HG03571 (cell line): ENCODE data around the gene B4GALT5.

ENCODE experiments used
- ATAC-seq: cut with Tn5 transposase; IDR thresholded peaks from one replicate; pipeline ENCODE4 v1.9.1; 2021; ENCODE audit not compliant: unreplicated experiment

Gene B4GALT5

DNA sequence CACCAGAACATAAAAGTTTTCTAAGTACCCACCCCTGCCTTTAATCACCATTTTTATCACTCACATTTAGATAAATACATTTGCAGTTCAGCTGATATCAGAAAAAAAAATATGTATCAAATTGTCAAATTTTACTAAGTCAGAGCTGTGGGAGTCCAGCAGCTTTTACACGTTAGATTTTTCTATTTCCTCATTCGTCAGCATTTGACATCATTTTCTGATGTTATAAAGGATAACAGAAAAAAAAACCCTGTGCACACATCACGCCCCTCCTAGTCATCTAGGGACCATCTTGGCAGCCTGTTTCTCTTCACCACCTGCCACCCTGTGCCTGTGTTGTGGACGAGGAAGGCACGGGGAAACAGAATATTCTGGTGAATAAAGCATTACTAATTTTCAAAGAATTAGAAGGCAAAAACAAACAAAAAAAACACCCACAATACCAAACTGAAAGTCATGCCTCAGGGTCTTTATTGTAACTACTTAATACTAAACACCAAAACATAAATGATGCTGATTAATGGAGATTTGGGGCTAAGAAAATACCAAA is 12.4 kb downstream of the B4GALT5 start:
- ATAC-seq, result no peak

DNA sequence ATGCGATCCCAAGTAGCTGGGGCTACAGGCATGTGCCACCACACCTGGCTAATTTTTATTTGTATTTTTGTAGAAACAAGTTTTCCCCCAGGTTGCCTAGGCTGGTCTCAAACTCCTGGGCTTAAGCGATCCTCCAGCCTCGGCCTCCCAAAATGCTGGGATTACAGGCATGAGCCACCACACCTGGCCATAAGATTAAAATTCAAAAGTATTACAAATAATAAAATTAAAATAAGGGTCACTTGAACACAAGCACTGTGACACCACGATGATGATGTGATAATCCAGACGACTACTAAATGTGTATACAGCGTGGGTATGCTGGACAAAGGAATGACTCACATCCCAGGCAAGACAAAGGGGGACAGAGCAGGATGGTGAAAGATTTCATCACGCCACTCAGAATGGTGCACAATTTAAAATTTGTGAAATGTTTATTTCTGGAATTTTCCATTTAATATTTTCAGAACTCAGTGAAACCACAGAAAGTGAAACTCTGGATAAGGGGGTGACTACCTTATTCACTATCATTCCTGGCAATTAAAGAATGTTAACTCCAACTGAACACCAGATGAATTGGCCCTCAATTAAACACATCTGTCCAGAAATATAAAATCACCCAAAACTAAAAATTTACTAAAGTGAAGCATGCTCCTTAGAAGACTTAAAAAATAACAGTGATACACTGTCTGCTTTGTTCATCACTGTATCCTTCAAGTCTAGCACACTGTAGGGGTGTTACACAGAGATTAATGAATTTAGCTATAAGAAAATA is 13.1 kb downstream of the B4GALT5 start:
- no peak for ATAC-seq

DNA sequence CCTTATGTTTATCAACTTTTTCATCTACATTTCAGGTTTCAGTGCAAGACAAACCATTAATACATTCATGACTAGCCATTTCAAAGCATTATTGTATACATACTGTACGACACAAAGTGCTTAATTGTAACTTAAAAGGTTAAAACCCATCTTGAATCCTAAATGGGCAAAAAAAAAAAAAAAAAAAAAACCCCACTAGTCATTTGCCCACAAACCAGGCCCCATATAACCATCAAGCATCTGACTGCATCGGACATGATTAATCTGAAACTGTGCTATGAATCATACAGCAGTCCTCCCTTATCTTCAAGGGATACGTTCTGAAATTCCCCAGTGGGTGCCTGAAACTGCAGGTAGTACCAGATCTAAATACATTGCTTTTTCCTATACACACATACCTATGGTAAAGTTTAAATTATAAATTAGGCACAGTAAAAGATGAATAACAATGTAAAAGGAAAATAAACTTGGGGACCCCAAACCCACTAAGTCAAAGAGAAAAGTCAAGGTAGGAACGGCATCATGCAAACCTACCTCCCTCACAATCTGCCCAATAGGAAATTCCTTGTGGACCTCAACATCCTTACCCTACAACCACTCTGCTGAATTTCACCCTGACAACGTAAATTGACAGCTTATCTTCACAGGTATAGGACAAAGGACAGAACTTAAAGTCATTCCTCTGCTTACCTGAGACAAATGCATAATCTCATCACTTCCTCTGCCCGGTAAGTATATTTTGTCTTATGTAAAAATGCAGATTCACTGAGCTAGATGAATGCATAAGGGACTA is 14.3 kb downstream of the B4GALT5 start:
- peak; percentile 81 for ATAC-seq

DNA sequence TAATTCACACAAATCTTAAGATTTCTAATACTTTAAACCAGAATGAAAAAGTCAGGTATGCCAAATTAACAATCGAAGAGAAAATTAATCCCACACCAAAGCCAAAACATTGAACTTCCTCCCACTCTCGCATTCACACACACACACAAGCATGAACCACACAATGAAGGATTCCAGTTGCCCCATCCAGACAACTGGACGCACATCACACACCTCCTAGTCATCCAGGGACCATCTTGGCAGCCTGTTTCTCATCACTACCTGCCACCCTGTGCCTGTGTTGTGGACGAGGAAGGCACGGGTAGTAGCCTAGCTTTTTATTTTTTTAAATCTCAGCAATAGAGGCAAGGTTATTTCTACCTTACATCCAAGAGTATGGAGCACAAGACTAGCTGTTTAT is 15.2 kb downstream of the B4GALT5 start:
- no peak for ATAC-seq

DNA sequence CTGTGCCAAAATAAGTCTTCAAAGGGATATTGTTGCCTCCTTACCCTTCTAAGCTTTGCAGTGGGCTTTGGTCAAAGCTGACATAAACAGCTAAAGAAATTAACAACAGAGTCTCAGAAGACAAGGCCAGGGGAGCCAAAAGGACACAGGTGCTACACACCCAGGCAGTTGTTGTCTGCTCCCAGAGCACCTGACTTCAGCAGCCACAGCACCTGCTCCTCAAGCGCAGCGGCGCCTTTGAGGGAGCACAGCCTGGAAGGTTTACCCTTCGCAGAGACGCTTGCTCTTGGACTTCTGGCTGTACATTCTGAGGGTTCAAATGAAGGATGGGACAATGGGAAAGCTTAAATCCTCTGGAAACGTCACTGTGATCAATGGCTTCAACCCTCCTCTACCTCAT is 16.6 kb downstream of the B4GALT5 start:
- ATAC-seq, result no peak

DNA sequence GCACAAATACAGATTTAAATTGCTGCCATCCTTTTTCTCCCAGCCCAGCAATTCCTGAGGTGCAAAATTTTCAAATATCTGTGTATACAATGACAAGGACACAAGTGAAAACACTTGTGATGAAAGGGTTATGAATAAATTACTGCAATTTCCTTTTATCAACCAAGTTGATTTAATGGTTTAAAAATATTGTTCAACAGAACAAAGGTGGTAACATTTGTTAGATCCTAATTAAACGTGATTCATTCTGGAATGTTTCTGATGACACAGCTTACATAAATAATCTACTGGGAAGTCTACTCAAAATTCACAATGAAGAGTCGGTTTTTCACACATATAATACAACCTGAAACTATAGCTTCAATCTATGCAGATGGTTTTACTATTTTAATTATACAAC is 17.1 kb downstream of the B4GALT5 start:
- no peak for ATAC-seq

DNA sequence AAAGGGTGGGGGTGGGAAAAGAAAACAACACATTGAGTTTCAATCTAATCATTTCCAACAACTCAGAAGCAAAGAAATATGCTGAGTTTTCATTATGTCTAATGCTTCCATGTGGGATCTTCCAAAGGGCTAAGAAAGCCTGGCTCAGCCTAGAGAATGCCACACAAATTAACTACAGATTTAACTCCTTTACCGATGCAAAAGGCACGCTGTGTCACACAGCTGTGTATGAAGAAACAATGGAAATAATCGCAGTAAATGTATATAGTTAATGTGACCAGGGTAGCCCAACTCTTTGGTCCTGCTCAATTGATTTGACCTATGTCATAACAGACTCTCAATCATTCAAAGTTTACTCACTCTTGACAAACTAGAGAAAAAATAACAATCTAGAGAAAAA is 17.8 kb downstream of the B4GALT5 start:
- no peak for ATAC-seq

DNA sequence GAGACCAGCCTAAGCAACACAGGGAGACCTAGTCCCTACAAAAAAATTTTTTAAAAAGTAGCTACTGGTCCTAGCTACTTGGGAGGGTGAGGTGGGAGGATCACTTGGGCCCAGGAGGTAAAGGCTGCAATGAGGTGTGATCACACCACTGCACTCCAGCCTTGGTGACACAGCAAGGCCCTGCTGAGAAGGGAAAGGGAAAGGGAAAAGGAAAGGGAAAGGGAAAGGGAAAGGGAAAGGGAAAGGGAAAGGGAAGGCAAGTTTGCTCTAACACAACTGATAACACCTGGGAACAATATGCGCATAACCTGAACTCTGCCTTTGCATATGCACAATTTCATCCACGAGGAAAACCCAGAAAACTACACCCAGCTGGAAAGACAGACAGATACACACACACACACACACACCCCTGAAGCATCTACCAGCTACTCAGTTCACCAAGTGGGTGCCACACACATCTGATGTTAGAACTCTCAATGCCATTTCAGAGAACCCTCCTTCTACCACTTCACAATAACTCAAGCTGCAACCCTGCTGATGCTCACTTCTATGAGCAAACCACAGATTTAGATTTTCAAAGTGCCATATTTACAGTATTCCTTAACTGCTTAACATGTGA is 19.1 kb downstream of the B4GALT5 start:
- ATAC-seq, result no peak

DNA sequence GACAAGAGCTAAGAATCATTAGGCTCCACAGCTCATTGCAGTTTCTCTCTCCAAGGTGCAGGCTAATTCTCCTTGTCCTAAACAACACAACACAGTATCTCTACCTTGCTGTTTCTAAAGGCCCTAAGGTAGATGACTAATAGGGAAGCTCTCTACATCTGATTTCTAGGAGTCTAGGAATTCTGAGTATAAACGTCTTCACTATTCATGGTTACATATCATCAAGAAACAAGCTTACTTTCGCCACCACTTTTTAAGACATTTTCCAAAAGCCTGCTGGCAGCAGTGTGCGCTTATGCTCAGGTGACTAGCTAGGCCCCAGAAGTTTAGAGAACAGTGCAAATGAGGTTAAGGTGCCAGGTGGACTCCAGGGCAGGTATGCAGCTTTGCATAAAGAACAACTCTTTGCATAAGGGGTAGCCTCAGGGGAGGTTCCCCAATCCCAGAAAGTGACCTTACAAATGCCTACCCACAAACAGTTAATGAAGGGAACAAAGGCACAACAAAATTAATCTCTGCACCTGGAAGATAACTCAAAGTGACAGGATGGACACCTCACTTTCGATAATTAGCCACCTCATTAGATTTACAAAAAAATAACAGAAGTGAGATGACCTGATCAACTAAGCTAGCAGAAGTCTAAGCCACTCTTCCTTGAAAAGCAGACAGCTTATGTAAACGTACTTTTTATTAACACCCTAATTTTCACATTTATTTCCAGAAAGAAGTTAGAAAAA is 20.1 kb downstream of the B4GALT5 start:
- ATAC-seq, result no peak

DNA sequence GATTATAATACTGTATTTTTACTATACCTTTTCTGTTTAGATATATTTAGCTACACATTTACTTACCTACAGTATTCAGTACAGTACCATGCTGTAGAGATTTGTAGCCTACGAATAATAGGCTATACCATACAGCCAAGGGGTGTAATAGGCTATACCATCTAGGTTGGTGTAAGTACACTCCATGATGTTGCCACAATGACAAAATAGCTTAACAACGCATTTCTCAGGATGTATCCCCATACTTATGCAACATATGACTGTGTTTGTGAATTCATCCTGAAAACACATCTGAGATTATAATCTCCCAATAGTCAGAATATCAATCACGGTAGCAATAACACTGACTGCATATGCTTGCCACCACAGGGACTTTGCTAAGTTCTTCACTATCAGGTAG is 20.7 kb downstream of the B4GALT5 start:
- ATAC-seq, result no peak

DNA sequence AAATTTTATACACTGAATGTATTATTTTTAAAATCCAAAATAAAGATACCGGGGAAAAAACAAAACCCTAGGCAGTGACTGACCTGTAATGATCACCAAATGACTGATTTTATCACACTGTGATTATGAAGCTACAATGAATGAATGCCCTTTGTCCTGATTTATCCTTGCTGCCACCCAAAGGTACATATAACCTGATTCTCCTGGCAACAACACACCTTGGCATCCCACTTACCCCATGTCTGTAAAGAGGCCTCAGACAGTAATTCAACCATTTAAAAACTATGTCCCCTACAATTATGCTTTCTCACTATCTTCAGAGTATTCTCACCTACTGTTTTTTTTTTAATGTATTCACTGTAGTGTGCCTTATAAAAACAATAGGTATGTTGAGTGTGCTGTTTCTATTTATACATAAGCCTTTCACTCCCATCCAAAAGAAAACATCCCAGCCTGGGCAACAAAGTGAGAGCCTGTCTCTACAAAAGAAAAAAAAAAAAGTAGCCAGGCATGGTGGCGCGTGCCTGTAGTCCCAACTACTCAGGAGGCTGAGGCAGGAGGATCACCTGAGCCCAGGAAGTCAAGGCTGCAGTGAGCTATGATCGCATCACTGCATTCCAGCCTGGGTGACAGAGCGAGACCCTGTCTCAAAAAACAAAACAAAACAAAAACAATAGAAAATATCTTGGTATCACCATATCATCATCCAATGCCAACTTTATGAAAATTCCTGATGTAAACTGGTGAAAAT is 21.7 kb downstream of the B4GALT5 start:
- no peak for ATAC-seq

DNA sequence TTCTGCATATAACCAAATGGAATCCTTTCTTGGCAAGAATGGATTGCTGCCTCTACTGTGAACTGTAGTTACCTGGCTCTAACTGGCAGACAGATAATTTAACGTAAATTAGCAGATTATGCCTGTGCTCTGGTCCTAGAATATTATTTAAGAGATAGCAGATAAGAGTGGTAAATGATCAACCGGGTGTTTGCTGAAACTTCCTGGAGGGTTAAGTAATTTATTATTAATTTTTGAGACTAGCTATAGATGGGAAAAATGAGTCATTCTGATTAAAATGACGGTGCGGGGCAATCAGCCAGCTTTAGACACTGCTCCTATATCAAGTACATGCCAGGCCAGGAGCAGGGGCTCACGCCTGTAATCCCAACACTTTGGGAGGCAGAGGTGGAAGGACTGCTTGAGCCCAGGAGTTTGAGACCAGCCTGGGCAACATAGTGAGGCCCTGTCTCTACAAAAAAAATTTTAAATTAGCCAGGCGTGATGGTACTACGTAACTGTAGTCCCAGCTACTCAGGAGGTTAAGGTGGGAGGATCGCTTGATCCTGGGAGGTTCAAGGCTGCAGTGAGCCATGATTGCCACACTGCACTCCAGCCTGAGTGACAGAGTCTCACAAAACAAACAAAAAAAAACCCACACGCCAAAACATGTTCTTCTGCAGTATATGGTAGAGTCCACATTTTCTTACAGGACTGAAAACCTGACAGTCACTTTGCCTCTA is 22.6 kb downstream of the B4GALT5 start:
- ATAC-seq, result no peak

DNA sequence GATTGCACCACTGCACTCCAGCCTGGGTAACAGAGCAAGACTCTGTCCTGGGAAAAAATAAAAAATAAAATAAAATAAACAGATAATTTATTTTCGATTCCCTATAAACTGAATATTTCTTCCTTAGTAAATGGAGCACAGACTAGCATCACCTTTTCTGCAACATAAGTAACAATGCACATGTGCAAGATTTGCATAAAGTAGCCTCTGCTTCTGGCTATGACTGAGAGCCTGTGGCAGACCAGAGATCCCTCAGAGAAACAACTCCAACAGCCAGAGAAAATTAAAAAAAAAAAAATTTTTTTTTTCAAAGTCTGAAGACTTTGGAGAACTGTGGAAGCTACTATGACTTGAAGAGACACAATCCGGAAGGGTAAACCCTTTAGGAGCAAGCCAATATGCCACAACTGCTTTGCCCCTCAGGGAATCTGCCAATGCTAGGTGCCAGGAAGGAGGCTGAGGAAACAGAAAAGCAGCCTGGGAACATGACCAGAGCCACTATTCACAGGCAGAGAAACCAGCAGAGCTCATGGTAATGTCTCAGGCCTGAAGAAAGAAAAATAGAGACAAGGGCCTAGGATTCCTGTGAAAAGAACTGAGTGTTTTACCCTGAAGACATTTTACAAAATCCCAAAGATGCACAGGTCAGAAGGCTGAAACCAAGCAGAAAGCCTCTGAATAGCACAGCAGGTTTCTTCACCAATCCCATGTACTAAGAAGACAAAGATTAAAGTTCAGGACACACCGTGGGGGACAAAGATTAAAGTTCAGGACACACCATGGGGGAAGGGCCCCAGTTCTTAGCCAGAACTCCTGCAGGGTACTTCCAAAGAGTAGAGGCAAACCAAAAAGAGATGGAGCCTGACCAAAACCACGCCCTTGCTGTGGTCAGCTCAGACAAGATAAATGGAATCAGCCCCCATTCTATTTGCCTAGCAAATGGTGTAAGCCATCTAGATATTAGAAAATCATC is 25.8 kb downstream of the B4GALT5 start:
- ATAC-seq, result no peak

DNA sequence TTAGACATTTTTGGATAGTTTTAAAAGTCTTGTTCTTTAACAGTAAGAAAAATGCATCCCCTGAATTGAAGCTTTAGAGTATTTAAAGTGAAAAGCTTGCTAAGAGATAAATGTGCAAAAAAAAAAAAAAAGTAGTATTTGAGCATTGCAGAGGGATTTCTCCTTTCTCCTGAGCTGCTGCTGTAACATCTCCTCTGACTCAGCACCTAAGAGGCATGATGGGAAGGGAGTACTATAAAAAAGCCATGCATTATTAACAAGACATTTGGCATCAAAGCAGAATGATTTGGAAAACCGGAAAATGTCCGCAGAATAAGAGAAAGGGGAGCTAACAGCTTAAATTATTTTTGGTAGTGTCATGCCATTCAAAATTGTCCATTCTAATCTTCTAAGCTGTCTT is 27.9 kb downstream of the B4GALT5 start:
- no peak for ATAC-seq

DNA sequence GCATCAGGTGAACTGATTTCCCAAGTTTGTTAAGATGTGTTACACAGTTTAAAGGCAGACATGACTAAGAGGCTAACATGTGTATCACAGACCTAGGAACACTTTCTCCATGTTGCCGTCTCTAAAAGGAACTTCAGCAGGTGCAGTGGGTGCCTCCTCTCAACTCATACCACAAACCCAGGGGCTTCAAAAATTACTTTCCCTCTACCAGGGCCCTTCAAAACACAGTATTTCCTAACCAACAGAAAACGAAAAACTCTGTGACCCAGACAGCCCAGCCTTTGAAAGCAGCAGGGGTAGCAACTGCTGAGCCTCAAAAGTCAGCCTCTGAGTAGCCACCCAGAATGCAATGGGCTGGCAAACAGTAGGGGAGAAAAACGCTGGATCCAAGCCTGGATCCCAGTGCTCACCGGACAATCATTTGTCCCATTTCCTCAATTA is 28.5 kb downstream of the B4GALT5 start:
- no peak for ATAC-seq

DNA sequence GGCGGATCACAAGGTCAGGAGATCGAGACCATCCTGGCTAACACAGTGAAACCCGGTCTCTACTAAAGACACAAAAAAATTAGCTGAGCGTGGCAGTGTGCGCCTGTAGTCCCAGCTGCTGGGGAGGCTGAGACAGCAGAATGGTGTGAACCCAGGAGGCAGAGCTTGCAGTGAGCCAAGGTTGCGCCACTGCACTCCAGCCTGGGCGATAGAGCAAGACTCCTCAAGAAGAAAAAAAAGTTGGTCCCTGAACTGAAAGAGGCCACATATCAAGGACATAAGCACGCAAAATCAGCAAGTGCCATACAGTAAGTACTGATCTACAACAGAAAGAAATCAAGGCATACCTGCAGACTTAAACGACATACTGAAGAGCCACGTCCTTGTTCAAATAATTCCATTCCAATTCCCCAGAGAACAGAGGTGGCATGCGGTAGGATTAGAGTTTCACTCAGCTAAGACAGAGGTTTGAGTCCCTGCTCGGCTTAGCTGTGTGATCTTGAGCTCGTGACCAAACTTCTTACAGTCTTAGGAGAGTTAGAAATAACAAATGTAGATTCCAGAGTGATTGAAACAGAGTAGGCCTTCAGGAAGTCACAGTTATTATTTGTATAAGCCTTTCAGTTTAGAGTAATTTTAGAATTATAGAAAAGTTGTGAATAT is 29.2 kb downstream of the B4GALT5 start:
- ATAC-seq, result no peak

DNA sequence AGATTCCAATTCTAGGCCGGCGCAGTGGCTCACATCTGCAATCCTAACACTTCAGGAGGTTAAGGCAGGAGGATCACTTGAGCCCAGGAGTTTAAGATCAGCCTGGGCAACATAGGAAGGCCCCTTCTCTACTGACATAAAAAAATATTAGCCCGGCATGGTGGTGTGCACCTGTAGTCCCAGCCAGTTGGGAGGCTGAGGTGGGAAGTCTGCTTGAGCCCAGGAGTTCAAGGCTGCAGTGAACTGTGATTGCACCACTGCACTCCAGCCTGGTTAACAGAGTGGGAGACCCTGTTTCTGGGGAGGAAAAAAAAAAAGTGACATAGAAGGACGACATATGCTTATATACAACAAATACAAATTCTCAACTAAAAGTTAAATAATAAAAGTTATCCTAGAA is 30.9 kb downstream of the B4GALT5 start:
- no peak for ATAC-seq

DNA sequence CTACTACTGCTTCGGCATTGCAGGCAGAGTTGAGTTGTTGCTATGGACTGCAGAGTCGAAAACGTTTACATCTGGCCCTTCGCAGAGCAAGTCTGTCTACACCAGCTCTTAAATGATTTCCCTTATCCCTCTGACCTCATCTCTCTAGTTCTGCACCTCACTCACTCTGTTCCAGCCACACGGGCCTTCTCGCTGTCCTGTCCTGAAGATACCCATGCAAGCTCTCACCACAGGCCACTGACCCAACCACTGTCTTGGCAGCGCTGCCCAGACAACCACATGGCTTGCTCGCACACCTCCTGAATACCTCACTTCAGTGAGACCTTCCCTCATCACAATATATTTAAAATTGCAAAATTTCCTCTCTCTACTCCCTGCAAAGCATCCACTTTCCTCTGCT is 31.4 kb downstream of the B4GALT5 start:
- no peak for ATAC-seq
